Cerebellar nuclear complex (tissue), 1 donor: ENCODE data around the gene FAH.

Experiments
- DNase-seq, 2 experiments: peaks; one replicate each; lab custom pipeline; 2025; lab: John Stamatoyannopoulos, UW

FAH gene

DNA sequence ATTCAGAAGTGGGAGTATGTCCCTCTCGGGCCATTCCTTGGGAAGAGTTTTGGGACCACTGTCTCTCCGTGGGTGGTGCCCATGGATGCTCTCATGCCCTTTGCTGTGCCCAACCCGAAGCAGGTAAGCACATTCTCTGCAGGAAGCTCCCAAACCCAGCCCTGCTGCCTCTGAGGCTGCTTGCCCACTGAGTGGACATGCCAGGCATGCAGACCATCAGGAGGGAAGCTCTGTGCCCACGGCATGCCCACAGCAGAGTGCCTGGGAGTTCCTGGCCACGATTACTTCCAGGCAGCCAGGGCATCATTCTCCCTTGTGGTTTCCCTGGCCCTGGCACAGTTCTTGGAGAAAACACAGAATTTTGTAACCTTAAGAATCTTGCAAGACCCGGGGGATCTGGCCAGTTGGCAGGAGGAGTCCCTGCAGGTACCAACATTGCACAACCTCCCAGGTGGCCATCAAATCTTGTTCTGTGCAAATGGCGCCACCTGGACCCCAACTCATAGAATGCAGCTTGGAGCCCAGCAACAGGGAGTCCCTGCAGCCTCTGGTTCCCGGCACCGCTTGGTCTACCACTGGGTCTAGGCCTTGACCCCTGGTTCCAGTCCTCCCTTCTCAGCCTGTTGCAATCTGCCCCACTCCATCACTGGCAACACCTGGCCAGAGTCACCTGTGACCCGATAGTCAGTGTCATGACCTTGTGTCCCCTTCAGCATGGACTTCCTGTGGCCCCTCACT, 20.4 kb downstream of the FAH start:
- DNase-seq: peak in 1 of 2 experiments; percentile 24

DNA sequence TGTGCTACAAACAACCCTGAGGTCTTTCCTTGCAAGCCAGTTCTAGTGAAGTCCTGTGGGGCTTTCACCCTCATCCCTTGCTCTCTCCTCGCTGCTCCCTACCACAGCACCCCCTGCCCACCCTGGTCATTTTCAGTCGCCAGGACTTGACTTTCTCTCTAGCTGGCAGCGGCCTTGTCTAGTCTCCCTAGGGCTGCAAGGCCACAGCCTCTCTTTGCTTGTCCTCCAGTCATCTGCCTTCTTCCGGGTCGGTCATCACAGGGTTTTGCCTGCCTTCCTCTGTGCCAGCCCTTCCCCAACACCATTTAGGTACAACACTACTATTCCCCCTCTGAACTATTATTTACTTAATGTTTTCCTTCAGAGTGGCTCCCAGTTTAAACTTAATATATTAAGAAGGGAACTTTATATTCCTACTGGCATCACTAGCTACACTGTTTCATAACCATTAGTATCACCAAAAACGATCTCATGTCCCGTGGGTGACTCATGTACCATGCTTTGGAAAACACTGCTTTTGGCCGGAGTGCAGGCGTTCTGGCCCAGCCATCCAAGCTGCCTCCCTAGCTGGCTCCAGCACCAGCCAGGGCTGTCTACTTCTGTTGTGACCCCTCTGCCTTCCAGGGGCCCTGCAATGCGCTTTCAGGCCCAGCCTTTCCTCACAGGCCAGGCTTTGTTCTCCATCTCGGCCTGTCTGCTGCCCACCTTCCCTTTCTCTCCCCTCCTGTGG, 21.4 kb downstream of the FAH start:
- no peak for DNase-seq

DNA sequence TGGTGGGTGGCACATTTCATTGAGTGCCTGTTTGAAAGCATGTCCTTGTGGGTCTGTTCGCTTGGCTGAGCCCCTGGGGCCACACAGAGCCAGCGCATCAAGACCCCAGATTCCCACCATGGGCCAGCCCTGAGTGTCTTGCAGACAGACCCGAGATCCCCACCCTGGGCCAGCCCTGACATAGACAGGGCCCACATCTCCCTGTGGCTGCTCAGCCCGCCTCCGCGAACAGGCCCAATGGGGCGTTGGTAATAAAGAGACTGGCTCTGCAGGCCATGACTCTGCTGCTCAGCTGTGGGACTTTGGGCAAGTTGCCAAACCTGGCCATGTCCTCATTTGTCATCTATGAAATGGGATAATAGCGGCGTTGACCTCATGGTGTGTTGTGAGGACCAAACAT, 22.6 kb downstream of the FAH start:
- no peak for DNase-seq

DNA sequence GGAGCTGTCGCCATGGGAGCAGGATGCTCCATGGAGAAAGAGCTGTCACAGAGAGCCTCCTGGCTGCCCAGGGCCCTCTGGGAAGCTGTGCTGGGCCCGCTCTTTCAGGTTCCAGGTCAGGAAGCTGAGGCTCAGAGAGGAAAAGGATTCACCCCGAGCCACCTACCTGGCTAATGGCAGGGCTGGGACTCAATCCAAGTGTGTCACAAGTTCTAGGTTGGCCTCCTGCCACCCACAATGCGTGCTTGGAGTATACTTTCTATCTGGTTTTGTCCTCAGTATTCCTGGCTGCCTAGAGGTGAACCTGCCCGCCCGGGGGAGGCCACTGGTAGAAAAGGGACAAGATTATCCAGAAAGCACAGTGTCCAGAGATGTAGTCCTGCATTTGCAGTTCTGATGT, 23.6 kb downstream of the FAH start:
- no peak for DNase-seq

DNA sequence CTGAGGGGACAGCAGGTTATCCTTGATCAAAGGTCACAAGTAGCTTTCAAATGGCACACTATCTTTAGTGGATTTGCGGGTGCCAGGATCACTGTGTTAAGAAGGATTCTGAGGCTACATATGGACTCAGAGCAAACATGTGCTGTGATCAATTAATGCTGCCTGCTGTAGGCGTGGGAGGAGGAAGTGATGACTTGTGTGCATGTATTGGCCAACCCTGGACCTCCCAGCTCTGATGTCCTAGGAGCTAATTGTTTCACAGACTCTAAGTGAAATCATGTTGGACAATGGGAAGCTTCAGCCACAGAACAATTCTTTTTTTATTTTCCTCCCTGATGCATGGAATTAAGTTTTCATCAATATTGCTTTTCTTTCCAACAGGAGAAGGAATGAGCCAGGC, 24.4 kb downstream of the FAH start:
- DNase-seq: no peak

DNA sequence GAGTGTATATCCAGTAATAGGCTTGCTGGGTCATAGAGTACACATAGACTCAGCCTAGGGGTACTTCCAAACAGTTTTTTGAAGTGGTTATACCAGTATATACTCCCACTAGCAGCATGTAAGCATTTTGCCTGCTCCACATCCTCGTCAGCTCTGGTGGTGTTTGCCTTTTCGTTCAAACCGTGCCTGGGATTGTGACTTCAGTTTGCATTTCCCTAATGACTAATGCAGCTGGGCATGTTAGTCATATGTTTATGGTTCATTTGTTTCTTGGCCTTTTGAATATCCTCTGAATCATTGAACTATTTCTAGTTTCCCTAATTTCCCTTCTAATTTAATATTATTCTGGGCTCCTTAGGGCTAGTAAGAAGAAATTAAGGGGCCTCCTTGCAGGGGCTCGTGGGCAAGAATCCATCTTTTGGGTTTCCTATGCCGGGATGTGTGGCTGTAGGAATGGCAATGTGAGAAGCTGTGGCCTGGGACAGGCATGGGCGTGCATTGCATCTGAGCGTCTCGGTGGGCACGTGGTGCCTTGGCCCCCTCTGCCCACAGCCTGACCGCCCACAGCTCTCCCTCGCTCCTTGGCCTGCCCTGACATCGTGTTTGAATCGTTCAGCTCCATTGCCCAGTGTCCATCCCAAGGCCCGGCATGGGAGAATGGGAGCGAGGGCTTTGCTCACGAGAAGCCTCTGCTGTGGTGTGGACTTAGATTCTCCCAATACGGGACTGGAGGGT, 26.4 kb downstream of the FAH start:
- DNase-seq: no peak

DNA sequence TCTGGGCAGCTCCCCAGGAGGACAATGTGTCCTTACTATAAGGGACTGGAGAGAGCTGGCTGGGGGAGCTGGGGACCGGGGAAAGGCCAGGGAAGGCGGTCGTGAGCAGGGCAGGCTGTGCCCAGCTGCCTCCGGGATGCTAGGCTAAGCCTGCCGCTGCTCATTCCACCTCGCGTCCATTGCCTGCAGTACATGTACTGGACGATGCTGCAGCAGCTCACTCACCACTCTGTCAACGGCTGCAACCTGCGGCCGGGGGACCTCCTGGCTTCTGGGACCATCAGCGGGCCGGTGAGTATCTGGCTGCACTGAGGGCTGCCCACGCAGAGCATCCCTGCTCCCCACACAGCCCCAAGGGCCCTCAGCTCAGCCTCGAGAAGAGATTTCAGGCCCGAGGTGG, 27.1 kb downstream of the FAH start:
- no peak for DNase-seq

DNA sequence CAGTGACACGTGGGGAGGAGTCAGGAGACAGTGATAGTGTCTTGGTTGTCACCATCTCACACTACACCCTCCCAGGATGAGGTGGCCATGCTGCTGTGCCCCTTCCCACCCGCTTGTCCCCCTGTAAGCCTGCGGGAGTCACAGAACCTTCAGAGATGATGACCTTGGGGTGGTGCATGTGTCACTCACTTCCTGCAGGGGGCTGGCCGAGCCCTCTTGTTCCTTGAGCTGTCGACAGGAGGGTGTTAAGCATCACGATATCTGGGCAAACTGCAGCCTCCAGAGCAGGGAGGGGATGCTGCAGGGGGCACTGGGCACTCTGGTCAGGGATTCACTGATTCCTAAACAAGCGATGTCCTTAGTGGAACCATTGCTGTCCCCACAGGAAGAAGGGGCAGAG, 27.7 kb downstream of the FAH start:
- DNase-seq: no peak

DNA sequence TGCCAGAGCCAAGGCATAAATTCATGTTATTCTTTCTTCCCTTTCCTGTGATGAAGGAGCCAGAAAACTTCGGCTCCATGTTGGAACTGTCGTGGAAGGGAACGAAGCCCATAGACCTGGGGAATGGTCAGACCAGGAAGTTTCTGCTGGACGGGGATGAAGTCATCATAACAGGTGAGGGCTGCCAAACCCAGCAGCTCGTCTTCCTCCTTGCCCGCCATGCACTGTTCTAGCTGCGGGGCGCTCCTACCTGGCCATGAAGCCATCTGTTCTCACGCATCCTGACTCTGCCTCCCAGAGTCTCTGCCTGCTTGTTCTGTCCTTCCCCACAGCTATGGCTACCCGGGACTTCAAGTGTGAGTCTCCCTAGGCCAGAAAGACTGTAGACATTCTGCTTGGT, 28.2 kb downstream of the FAH start:
- DNase-seq: peak in 1 of 2 experiments; percentile 68

DNA sequence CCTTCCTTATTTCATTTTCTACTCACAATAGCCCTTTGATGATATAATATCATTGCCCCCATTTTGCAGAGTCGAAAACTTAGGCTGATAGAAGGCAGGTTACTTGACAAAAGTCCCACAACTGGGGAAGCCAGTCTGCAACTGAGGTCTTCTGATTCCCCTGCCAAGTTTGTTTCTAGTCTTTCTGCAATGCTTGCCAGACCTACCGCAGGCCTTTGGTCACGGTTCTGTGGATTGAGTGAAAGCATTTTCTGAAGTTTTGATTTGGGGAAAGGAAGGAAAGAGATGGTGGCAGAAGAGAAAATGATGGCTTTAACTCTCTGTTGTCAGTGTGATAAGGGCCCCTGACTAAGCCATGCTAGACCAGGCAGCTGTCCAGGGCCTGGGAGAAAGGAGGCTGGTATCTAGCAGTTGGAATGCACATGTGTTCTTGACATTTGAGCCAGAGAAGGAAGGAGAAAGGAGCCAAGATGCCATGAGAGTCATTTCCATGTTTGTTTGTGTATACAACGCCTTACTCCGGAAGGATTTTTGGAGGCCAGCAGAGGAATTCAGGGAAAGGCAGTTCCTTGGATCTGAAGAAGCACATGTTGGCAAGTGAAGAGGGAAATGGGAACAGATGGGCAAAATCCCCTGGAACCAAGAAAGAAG, 29.9 kb downstream of the FAH start:
- DNase-seq: peak in 1 of 2 experiments; percentile 21

DNA sequence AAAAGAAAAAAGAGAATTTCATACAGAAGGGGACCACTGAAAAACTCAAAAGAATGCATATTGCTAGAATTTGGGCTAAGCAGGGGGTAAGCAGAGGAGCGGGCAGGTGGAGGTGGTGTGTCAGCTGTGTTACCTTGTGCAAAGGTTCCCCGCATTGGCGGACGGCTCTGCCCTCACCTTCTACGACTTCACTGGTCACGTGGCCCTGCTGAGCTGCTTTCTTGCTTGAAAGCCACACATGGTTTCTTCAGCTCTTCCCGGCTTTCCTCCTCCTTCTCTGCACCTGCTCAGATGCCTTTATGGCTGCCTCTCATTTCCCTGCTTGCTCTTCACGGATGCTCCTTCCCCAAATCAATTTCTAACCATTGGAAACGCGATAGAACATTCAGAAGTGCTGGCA, 30.5 kb downstream of the FAH start:
- DNase-seq: no peak

DNA sequence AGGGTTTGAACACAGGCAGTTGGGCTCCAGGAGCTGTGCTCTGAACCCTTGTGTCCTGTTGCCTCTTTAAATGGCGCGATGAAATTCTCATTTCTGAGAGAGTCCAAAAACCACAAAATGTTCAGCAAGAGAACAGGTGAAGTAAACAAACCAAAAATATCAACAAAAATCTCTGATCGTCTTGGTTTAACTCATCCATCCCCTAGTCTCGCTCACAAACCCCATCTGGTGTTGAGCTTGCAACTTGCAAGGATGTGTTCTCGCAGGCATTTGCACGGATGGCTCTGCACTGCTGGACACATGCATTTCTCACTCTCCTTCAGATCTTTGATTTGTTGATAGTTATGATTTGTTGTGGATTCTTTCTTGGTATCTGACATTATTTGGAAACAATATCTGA, 31.1 kb downstream of the FAH start:
- DNase-seq: no peak

DNA sequence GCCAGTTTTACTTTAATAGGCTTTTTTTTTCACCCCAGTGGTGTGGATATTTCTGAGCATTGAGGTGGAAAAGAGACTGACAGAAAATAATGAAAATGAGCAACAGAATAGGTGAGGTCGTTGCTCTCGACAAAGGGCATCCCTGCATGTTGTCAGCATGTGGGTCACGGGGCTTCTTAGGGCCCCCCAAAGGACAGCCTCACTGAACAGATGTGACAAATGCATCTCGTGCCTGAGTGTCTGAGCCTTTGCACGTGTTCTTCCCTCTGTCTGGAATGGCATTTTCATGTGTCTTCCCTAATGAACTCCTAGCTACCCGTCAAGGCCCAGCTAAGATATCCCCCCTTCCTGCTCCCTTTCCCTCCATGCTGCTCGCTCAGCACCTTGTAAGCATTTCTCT, 31.8 kb downstream of the FAH start:
- no peak for DNase-seq

DNA sequence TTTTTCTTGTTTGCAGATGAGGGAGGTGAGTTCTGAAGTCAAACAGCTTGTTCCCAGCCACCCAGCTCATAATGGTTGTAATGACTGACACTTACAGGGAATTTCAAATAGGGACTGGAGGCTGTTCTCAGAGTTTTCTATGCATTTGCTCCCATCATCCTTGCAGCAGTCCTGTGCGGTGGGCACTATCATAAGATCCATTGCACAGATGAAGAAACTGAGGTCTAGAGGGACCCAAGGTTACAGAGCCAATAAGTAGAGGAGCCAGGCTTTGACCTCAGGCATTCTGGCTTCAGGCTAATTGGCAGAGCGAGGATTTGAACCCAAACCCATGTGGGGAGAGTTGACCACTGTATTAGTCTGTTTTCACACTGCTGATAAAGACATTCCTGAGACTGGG, 32.4 kb downstream of the FAH start:
- no peak for DNase-seq

DNA sequence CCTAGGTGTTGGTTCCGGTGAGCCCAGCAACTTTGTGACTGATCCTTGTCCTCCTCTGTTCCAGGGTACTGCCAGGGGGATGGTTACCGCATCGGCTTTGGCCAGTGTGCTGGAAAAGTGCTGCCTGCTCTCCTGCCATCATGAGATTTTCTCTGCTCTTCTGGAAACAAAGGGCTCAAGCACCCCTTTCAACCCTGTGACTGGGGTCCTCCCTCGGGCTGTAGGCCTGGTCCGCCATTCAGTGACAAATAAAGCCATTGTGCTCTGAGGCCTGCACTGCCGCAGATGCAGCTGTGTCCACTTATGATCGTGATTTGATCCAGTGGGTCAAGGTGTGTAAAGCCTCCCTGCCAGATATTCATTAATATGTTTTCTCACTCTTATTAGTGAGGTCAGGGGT, 33.3 kb downstream of the FAH start:
- DNase-seq: no peak

DNA sequence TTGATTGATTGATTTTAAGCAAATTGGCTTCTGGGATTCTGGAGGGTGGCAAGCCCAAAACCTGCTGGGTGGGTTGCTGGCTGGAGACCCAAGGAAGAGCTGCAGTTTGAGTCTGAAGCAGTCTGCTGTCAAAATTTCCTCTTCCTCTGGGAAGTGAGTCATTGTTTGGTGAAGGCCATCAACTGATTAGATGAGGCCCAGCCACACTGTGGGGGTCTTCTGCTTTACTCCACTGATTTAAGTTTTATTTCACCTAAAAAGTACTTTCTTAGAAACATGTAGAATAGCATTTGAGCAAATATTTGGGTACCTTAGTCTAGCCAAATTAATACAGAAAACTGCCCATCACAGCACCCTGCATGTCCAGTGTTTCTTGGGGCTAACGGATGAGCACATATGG, 33.8 kb downstream of the FAH start:
- DNase-seq: no peak

DNA sequence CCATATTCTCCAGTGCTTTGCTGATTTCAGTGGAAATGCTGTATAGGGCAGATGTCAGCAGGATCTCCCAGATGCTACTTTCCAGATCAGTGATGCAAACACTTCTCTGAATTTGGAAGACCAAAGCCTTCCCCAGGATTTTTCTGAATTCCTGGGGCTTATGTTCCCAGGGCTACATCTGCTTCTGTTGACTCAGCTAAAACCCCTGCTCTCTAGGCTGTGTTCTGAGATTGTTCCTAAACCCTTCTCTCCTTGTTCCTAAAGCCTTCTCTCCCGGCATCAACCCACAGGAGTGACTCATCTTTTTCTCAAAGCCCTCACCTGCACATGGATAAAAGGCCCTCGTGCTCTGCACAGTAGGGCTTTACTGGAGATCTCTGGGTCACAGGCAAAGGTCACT, 35.5 kb downstream of the FAH start:
- DNase-seq: no peak

DNA sequence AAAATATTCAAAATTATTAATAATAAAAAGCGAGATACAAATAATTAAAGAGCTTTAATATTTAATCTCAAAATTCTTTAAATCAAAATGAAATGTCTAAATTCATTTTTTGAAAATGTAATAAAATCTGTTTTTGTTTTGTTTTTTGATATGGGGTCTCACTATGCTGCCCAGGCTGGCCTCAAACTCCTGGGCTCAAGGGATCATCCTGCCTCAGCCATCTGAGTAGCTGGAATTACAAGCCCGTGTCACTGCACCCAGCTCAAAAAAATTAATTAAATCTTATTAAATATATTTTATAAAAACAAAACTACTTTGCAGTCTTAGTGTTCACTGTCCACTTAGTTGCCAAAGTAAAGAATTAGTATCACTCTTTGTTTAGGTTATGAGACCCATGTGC, 38.4 kb downstream of the FAH start:
- DNase-seq: no peak

DNA sequence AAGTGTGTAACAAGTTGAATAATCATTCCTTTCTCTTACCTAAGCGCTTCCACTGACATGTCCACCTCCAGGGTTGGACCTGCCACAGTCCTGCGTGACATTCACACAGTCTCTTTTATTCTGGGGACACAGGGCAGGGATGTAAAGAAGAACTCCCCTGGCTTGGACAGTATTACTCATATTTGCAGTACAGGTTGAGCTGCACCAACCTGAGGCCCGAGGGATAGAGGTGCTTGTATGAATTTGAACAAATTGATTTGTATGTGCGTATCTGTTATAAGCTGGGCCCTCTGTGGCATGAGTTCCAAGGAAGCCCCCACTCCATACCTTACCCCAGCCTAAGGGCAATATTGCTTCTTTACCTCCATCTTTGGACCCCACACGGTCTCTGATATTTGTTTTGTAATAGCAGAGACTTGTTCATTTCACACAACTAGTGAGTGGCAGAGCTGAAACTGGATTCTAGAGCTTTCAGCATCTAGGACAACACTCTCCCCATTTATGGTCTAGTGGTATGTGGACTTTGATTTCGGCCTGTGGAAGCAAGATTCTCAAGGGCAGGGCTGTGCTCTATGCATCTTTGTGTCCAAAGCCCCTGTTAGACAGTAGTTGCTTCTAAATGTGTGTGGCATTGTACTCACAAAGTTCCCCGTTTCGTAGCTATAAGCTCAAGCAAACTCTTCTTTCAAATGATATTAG, 39.2 kb downstream of the FAH start:
- DNase-seq: no peak

DNA sequence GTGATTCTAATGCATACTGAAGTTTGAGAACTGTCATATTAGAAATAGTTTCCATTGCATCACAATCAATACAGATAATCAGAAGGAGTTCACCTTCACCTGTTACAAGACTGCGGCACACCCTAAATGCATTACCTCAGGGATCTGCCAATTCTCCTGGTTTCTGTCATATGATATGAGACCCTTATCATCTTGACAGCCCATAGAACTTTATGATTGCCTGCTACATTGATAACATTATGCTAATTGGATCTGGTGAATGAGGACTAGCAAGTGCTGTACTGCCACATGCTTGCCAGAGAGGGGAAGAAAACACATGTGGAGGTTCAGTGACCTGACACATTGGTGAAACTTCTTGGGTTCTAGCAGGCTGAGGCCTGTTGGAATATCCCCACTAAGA, 41.4 kb downstream of the FAH start:
- DNase-seq: no peak

DNA sequence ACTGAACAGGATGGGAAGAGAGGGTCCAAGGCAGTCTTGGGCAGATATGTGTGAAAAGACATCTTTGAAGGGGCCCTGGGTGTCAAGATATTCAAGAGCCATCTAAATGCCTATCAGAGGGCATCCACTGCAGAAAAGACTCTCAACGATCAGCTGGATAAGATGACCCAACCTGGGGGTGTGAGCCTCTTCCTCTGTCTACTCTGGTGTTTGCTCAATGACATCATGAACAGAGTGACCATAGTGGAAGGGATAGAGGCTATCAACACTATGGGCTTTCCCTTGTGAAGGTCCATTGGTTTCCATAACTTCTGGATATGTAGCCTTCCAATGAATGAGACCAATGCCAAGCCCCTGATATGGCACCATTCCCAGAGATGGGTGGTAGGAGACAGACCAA, 42.1 kb downstream of the FAH start:
- no peak for DNase-seq

DNA sequence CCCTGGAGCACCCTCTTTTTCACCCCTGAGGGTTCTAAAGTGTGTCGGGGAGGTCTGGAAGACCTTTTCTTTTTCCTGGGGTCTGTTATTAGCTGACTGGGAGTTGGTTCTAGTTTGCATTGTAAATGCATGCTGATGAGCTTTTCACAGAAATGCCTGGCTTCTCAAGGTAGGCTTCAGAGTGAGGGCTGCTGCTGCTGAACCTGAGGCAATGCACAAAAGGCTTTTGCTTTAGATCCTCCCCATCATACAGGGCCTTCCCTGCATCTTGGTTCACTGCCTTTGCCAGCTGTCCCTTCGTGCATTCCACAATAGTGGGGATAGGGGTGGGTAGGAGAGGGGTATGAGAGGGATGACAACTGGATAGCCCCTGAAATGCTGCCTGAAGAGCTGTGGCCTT, 46.6 kb downstream of the FAH start:
- no peak for DNase-seq
